GM18867 (cell line): ENCODE results near the gene THSD7B.
"Not testable (repeated sequence)": the region's sequence is repeated elsewhere in the genome, so short reads cannot be mapped to it uniquely, and the experiment has no call there.

Experiments
- ATAC-seq: cut with Tn5 transposase; IDR thresholded peaks from one replicate; pipeline ENCODE4 v1.9.1; 2021; ENCODE audit warnings: mild to moderate bottlenecking, moderate library complexity; ENCODE audit not compliant: unreplicated experiment

The THSD7B gene

GRCh38 chr2:137674991-137675390 is 909.6 kb downstream of the THSD7B start:
- no peak for ATAC-seq

GRCh38 chr2:137675584-137676327 is 910.4 kb downstream of the THSD7B start:
- ATAC-seq = no peak

- ATAC-seq = no peak
Measured at GRCh38 chr2:137676346-137676745, 911.0 kb downstream of the THSD7B start.

GRCh38 chr2:137677466-137677865 is 912.1 kb downstream of the THSD7B start:
- no peak for ATAC-seq

- ATAC-seq = no peak
Measured at GRCh38 chr2:137689549-137689948, 924.2 kb downstream of the THSD7B start.

- peak; percentile 49 for ATAC-seq
Measured at GRCh38 chr2:137693534-137693933, 928.2 kb downstream of the THSD7B start.

- ATAC-seq = no peak
Measured at GRCh38 chr2:137696916-137697315, 931.6 kb downstream of the THSD7B start.

GRCh38 chr2:137700250-137700649 is 934.9 kb downstream of the THSD7B start:
- ATAC-seq = not testable (repeated sequence)

GRCh38 chr2:137700681-137701080 is 935.3 kb downstream of the THSD7B start:
- no peak for ATAC-seq

GRCh38 chr2:137705296-137705695 is 940.0 kb downstream of the THSD7B start:
- no peak for ATAC-seq

- ATAC-seq = peak; percentile 78
Measured at GRCh38 chr2:137706786-137707613, 941.7 kb downstream of the THSD7B start.

- ATAC-seq = no peak
Measured at GRCh38 chr2:137708311-137708710, 943.0 kb downstream of the THSD7B start.

GRCh38 chr2:137715731-137716191 is 950.4 kb downstream of the THSD7B start:
- ATAC-seq = no peak

- no peak for ATAC-seq
Measured at GRCh38 chr2:137718786-137719185, 953.4 kb downstream of the THSD7B start.

- no peak for ATAC-seq
Measured at GRCh38 chr2:137721733-137722132, 956.4 kb downstream of the THSD7B start.

- ATAC-seq = no peak
Measured at GRCh38 chr2:137724912-137725311, 959.6 kb downstream of the THSD7B start.
